NCI-H146 treated with DMSO at 0.1 percent for 48 hours (cell line): ENCODE measurements around the gene LMO7.

Experiments
- DNase-seq: peaks from one replicate; lab custom pipeline; 2025; ENCODE audit not compliant: unreplicated experiment; lab: John Stamatoyannopoulos, UW

Gene LMO7

DNA sequence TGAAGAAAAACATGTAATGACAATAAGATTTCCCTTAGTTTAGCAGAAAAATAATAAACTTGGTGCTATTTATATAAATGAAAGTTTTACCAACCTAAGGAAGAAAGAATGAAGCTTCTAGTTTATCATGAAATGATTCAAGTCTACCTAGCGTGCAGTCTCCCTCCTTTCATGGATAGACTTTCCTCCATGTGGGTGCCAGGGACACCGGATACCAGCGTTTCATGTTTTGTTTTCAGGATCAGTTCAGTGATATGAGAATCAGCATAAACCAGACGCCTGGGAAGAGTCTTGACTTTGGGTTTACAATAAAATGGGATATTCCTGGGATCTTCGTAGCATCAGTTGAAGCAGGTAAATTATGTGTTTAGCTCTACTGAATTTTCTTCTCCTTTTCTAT lies 196.7 kb downstream of the LMO7 start:
- DNase-seq: no peak

DNA sequence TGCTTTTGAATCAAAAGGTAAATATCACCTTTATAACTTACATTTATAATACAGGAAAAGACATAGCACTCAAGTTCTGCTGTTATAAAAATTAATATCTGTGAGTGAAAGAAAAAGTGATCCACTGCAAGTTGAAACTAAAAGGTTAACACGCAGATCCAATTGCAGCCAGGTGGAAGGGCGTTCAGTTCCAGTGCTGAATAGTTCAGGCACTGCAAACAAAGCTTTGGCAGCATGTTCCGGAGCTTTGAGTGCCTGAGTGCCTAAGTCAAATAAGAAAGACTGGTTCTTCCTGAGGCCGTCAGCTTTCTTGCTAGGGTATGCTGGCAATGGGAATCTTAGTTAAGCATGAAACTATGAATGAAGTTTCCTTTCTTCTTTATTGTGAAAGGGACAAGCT lies 200.3 kb downstream of the LMO7 start:
- no peak for DNase-seq

GRCh38 chr13:75838366-75839005 lies 202.4 kb downstream of the LMO7 start:
- DNase-seq: no peak

DNA sequence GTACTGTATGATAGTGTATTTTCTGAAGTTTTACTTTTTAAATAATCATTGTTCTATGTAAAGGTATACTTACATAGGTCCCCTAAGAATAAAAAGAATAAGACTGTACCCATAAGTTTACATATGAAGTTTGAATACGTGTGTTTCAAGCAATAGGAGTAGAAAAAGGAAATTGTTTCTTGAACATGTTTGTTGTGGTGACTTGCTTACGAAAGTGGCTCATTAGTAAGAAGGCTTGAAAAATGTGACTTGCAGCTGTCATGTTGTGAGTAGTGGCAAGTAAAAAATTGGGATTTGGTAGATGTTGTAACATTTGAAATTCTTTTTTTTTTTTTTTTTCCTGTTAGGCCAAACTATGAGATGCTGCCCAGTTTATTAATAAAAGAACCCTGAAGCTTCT lies 203.3 kb downstream of the LMO7 start:
- DNase-seq: no peak

GRCh38 chr13:75841905-75842304 lies 205.8 kb downstream of the LMO7 start:
- DNase-seq: no peak

DNA sequence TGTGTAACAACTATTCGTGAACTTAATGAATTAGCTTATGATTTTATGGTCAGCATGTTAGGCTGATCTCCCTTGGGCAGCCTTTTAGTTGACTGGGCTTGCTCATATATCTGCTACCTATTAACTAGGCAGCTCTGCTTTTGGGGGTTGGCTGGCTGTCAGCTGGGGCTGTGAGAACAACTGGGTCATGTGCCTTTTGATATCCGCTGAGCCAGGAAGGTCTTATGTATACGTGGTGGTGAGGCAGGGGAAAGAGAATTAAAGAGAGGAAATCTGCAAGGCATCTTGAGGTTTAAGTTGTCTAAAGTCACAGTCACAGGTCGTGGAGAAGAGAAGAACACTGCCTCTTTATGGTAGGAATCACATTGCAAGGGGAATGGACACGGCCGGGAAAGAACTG lies 206.9 kb downstream of the LMO7 start:
- no peak for DNase-seq

GRCh38 chr13:75843991-75844390 lies 207.9 kb downstream of the LMO7 start:
- peak; percentile 2 for DNase-seq

DNA sequence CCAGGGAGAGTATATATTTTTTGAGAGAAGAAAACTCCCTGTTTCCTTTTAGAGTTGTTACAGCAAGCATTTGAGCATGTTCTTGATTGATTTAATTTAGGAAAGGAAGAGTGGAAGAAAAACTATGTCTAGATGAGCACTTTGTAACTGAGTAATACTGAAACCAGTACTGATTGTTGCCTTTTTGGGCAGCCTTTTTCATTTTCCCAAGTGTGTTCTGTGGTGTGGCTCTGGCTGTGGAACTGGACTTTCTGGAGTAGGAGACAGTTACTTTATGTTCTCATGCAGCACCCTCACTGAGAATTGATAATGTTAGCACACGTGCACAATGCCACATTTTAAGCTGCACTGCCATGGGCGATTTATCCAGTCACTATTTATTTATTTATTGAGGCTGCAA lies 211.5 kb downstream of the LMO7 start:
- no peak for DNase-seq

GRCh38 chr13:75850916-75851315 lies 214.8 kb downstream of the LMO7 start:
- no peak for DNase-seq

- no peak for DNase-seq
Observed at GRCh38 chr13:75855216-75855615, 219.1 kb downstream of the LMO7 start.

DNA sequence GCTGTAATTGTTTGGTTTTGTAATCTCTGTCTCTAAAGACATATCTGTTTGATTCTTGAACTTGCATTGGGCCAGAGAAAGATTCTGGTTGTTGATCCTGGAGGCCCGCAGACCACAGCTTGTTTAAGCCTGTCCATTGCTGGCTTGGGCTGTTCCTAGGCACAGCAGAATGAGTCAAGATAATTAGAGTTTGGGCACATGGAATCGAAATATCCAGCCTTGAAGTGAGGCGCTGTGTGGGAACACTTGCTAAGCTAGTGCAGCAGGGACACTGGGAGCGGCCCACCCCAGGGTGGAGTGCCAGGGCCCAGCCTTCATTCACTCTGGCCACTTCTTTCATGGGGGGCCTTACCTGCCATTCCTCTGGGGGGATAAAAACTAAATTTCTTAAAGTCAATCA lies 219.7 kb downstream of the LMO7 start:
- DNase-seq: no peak

GRCh38 chr13:75857291-75857690 lies 221.2 kb downstream of the LMO7 start:
- no peak for DNase-seq

- no peak for DNase-seq
Observed at GRCh38 chr13:75860935-75861334, 224.8 kb downstream of the LMO7 start.

- DNase-seq: no peak
Observed at GRCh38 chr13:75861786-75862185, 225.7 kb downstream of the LMO7 start.

DNA sequence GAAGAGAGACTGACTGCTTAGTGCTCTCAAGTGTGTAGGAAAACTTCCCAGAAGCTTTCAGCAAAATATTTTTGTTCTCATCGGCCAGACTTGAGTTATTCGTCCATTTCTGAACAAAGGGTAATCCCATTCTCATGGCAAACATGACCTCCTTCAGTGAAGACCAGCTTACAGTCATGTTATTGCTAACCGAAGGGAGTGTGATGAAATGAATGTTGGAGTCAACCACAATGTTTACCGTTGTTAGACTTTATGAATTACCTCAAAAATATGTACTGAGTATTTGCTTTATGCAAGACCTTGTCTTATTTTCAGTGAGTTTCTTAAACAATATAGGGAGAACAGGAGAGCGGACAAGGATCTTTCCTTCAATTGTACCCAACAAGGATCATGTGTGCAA lies 228.6 kb downstream of the LMO7 start:
- no peak for DNase-seq

DNA sequence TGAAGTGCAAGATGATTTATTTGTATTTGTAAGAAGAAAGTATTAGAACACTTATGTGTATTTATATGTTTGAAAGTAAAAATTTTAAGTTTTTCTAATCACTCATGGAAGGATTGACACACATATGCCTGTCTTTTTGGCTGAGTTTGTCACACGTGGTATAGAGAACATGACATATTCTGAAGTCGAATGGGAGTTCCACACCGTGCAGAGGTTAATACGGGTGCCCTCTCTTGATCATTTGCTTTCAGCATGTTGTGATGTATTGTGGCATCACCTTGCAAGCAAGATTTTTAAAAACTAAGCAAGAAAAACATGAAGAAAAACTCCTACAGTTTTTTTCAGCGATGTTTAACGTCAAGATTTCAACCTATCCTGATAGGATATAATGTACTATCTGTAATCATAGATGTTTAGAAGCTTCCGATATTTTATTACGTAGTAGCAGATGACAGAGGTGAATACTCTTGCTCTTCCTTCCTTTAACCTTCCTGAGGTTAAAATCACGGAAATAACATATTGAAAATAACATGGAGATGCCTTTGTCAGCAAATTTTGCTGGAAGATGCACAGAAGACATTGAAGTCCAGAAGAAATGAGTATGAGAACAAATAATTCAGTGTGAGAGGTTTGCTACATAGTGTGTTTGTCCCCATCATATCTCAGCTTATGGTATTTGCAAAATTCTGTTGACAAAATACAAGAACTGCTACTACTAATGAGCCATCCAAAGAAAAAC lies 231.4 kb downstream of the LMO7 start:
- no peak for DNase-seq

DNA sequence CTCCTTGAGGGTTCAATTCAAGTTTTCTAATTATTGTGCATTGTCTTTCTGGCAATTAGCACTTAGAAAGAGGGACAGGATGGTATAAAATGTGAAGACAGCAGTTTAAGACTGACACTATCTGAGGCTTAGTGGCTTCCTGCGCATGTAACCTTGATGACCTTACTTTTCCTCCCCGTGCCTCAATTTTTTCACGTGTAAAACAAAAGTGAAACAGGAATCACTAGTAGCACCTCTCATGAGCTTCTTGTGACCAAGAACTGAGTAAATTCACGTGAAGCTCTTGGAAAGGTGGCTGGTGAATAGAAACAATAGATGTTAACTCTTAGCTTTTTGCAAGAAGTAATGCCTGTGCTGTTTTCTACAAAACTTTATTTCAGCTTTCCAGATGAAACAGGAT lies 233.9 kb downstream of the LMO7 start:
- DNase-seq: no peak

- peak; percentile 42 for DNase-seq
Observed at GRCh38 chr13:75870397-75870903, 234.3 kb downstream of the LMO7 start.

GRCh38 chr13:75871059-75871458 lies 234.9 kb downstream of the LMO7 start:
- DNase-seq: peak; percentile 23

- DNase-seq: no peak
Observed at GRCh38 chr13:75872980-75873379, 236.8 kb downstream of the LMO7 start.

DNA sequence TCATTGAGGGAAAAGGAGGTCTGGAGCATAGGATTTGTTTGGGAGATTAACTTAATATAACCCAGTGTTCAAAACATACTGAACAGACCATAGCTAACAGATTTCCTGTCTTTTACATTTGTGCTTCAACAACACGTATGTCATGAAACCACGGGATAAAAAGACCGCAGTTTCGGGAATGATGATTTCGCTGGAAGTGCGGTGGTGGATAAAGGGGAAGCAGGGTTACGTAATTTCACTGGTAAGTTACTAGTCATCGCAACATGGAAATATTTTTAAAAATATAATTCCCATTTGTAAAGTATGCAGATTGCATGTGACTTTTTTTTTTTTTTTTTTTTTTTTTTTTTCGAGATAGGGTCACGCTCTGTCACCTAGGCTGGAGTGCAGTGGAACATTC lies 237.4 kb downstream of the LMO7 start:
- no peak for DNase-seq

DNA sequence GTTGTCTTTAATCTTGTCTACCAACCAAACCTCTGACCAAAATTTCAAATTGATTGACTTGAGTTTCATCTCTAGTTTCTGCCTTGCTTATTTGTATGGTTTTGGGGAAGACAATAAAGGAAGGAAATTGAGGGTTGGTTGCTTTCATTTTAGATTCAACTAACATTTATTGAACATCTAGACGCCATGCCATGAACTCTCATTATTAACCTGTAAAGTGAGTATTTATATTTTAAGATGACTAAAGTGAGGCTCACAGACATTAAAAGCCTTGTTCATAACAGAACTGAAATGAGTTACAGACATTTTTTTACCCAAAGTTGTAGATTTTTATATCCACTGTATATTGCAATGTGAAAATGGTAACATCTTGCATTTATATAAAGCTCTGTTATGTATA lies 239.3 kb downstream of the LMO7 start:
- DNase-seq: no peak
